Endothelial cell of umbilical vein (primary cell): ENCODE results near the gene ZNF92. TPM values are rescaled to one million over a fixed set of nuclear protein-coding genes. Genes with fewer than 3 reads are reported as not detected.
A peak's percentile ranks its signal among the peaks of the same experiment; 100 is the strongest.

Experiments used
- BruUV-seq: library from RNA; stranded (reverse); fragments of 400-500 nt; replicated peaks from 2 replicates; lab custom pipeline; 2021; lab: Mats Ljungman, UMichigan
- CTCF ChIA-PET: fragments of 300-600, 350-600 bp; sonication (Branson Sonifier 250); formaldehyde crosslinking; loops from one replicate; lab custom pipeline; 2021; ENCODE audit warnings: antibody characterized with exemption, inconsistent platforms; lab: Charles Lee
- POLR2A ChIA-PET: fragments of 300-600, 350-600 bp; sonication (Branson Sonifier 250); formaldehyde crosslinking; loops from one replicate; lab custom pipeline; 2021; ENCODE audit warnings: antibody characterized with exemption, inconsistent platforms; lab: Charles Lee
- DNase-seq: peaks from one replicate; pipeline ENCODE4 v3.0.0-alpha.2; 2011; ENCODE audit warnings: low read depth, low spot score
- FAIRE-seq: peaks from 2 replicates; lab custom pipeline; 2011; peaks lifted over from hg19 to GRCh38; lab: Jason Lieb, UNC
- H2AFZ ChIP-seq: 2 replicates; pipeline ENCODE4 v1.6.0; 2012; ENCODE audit warnings: low read depth, low read length, control low read depth, inconsistent platforms
- H3K27ac ChIP-seq: 2 replicates; pipeline ENCODE4 v1.5.1; 2011; ENCODE audit warnings: low read depth, mild to moderate bottlenecking, control low read depth, low read length, moderate library complexity; ENCODE audit not compliant: insufficient read depth
- H3K27me3 ChIP-seq, 2 experiments: 2 replicates each; pipeline versions ENCODE4 v1.6.0 to v1.6.1; 2011; ENCODE audit warnings: low read length in 2 of 2, mixed read lengths in 1 of 2; ENCODE audit not compliant: control insufficient read depth in 2 of 2, insufficient read depth in 2 of 2
- H3K36me3 ChIP-seq, 2 experiments: 2 replicates in 1 of 2; 3 replicates in 1 of 2; pipeline ENCODE4 v1.5.1; 2011; ENCODE audit warnings: low read length in 2 of 2, mild to moderate bottlenecking in 1 of 2, moderate library complexity in 1 of 2; ENCODE audit not compliant: control insufficient read depth in 2 of 2, insufficient read depth in 2 of 2; ENCODE audit errors: extremely low read depth in 1 of 2
- H3K4me1 ChIP-seq: 3 replicates; pipeline ENCODE4 v1.5.1; 2011; ENCODE audit warnings: mild to moderate bottlenecking, low read length; ENCODE audit not compliant: control insufficient read depth, insufficient read depth; ENCODE audit errors: extremely low read depth
- H3K4me2 ChIP-seq: 2 replicates; pipeline ENCODE4 v1.6.1; 2011; ENCODE audit warnings: low read length, control low read depth, mixed read lengths; ENCODE audit not compliant: insufficient read depth
- H3K4me3 ChIP-seq, 3 experiments: fragments of 200-600 bp in 1 of 3; sonication (generic), shearing (Covaris generic) in 1 of 3; replicated peaks in 1 of 3; 2 replicates each; pipeline ENCODE4 v1.5.1; 2011 to 2016; ENCODE audit warnings: control low read depth in 3 of 3, low read length in 3 of 3, mild to moderate bottlenecking in 2 of 3, inconsistent platforms in 1 of 3, low read depth in 1 of 3, moderate library complexity in 1 of 3; ENCODE audit not compliant: insufficient read depth in 1 of 3
- H3K79me2 ChIP-seq: 2 replicates; pipeline ENCODE4 v1.6.0; 2012; ENCODE audit warnings: low read length, inconsistent platforms; ENCODE audit not compliant: control insufficient read depth, insufficient read depth
- H3K9ac ChIP-seq: replicated peaks from 2 replicates; pipeline ENCODE3; 2011; ENCODE audit warnings: low read length, control low read depth; ENCODE audit not compliant: insufficient read depth; ENCODE audit errors: extremely low read depth
- H3K9me1 ChIP-seq: replicated peaks from 3 replicates; pipeline ENCODE4 v1.6.0; 2011; ENCODE audit warnings: mild to moderate bottlenecking, low read length; ENCODE audit not compliant: control insufficient read depth, insufficient read depth; ENCODE audit errors: extremely low read depth
- H3K9me3 ChIP-seq: replicated peaks from 2 replicates; pipeline ENCODE4 v1.5.1; 2012; ENCODE audit warnings: low read length, inconsistent platforms; ENCODE audit not compliant: control insufficient read depth, insufficient read depth
- H4K20me1 ChIP-seq: replicated peaks from 2 replicates; pipeline ENCODE3; 2011; ENCODE audit warnings: mild to moderate bottlenecking, low read length; ENCODE audit not compliant: control insufficient read depth, insufficient read depth; ENCODE audit errors: extremely low read depth
- EZH2 ChIP-seq: IDR thresholded peaks from 2 replicates; pipeline ENCODE4 v1.6.1; 2012; ENCODE audit warnings: borderline replicate concordance, low read depth, mild to moderate bottlenecking, moderate library complexity, low read length, inconsistent platforms; ENCODE audit not compliant: severe bottlenecking
- FOS ChIP-seq: IDR thresholded peaks from 2 replicates; pipeline ENCODE4 v1.6.1; 2011; ENCODE audit warnings: mild to moderate bottlenecking, low read length, moderate library complexity, borderline replicate concordance; ENCODE audit not compliant: insufficient read depth
- GATA2 ChIP-seq: IDR thresholded peaks from 2 replicates; pipeline ENCODE4 v1.7.0; 2011; ENCODE audit warnings: low read depth, mild to moderate bottlenecking, moderate library complexity, mixed read lengths, low read length; ENCODE audit not compliant: insufficient read length, insufficient read depth
- JUN ChIP-seq: IDR thresholded peaks from 2 replicates; pipeline ENCODE4 v1.6.1; 2011; ENCODE audit warnings: borderline replicate concordance, low read depth; ENCODE audit not compliant: insufficient read length, insufficient read depth
- MAX ChIP-seq: IDR thresholded peaks from 2 replicates; pipeline ENCODE4 v1.6.1; 2011; ENCODE audit not compliant: insufficient read depth, insufficient read length
- MYC ChIP-seq: IDR thresholded peaks from one replicate; pipeline ENCODE4 v1.6.1; 2011; ENCODE audit warnings: mild to moderate bottlenecking, low read depth, low read length
- POLR2A ChIP-seq: IDR thresholded peaks from 2 replicates; pipeline ENCODE4 v1.6.1; 2012; ENCODE audit warnings: low read depth, mild to moderate bottlenecking, control low read depth, low read length
- POLR2AphosphoS5 ChIP-seq: IDR thresholded peaks from 2 replicates; pipeline ENCODE4 v1.6.1; 2012; ENCODE audit warnings: low read depth, mild to moderate bottlenecking, control low read depth, low read length, moderate library complexity; ENCODE audit not compliant: insufficient read depth
- dilution Hi-C: fragments of 300-500 bp; cut with MboI; formaldehyde crosslinking; loops from one replicate; pipeline ENCODE4 v1.15.0; 2019; ENCODE audit warnings: low sequenced_read_pairs; ENCODE audit not compliant: extremely low pct_ligation_motif_present
- intact Hi-C: fragments of 100-400 bp; cut with micrococcal nuclease; formaldehyde crosslinking; loops from one replicate; pipeline ENCODE4 v1.10.0; 2022
- polyA plus RNA-seq, 4 experiments: library from polyadenylated mRNA; depleted of rRNA in 3 of 4; stranded (reverse) in 3 of 4; unstranded in 1 of 4; fragments of >200 nt; gene quantifications; 2 replicates each; pipeline versions ENCODE4 v1.2.1 to v1.2.3, GENCODE V29; 2011 to 2012; ENCODE audit warnings: missing spikeins in 1 of 4
- total RNA-seq: library from RNA; stranded (reverse); gene quantifications from 2 replicates; pipeline ENCODE4 v1.2.3, GENCODE V29; 2021
- TF ChIP-seq, protein P1 (sequence below), 2 donors: IDR thresholded peaks; 1 replicate in 1 of 2; 2 replicates in 1 of 2; pipeline ENCODE4 v1.5.1; 2011; ENCODE audit warnings: low read length in 2 of 2, mild to moderate bottlenecking in 2 of 2, moderate library complexity in 2 of 2, control low read depth in 1 of 2, inconsistent platforms in 1 of 2, low read depth in 1 of 2; ENCODE audit not compliant: insufficient read depth in 1 of 2; ENCODE audit errors: extremely low read depth in 1 of 2

Gene ZNF92
- total and polyA plus RNA-seq, 2 donors (not counting 3 experiments of a cell fraction or from before 2014, with no cell fraction given): 0.90 to 8.9 TPM

DNA sequence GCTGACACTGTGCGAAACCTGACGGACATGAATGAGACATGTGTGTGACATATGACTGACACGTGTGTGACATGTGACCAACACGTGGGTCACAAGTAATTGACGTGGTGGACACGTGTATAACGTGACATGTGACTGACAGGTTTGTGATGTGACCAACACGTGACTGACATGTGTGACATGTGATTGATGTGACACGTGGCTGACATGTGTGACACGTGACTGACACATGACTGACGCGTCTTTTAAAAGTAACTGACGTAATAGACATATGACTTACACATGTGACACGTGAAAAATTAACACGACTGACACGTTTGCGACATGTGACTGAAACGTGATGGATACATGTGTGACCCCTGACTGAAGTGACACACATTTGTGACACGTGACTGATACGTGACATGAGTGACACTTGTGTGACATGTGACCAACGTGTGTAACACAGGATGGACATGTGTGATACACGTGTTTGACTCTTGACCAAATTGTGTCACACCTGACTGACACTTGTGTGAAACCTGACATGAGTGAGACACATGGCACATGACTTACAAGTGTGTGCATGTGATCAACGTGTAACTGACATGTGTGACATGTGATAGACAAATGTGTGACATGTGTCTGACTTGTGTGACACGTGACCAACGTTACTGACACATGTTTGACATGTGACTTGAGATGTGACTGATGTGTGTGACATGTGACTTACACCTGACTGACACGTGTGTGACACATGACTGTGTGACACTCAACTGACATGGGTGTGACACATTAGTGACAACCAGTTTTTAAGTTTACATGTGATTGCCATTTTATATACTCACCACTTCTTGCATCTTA is 56.9 kb downstream of the ZNF92 start:
- ChIA-PET CTCF (no interaction called here), POLR2A (no interaction called here)
- Histone ChIP-seq H3K9ac (no peak overlapping the region), H3K9me1 (no peaks in the 10 kb centered on the region), H3K4me2 (no peak overlapping the region), H3K27me3 (no peaks in the 10 kb centered on the region), H3K9me3 (no peaks in the 10 kb centered on the region), H3K27ac (no peak overlapping the region), H2AFZ (no peak overlapping the region), H3K36me3 (no peaks in the 10 kb centered on the region), H3K4me3 (no peak overlapping the region), H3K79me2 (no peaks in the 10 kb centered on the region), H3K4me1 (no peaks in the 10 kb centered on the region), H4K20me1 (no peaks in the 10 kb centered on the region)
- no peak for FAIRE-seq
- TF ChIP-seq MAX: peak; percentile 75
- TF ChIP-seq GATA2: no peak
- no peak for DNase-seq
- BruUV-seq: no TSS peak
- intact Hi-C loops: no loop called here
- dilution Hi-C loops: no loop called here

- Histone ChIP-seq H3K79me2 (no peaks in the 10 kb centered on the region), H3K9me3 (no peaks in the 10 kb centered on the region), H3K27ac (no peak overlapping the region), H4K20me1 (no peaks in the 10 kb centered on the region), H3K9me1 (no peaks in the 10 kb centered on the region), H3K9ac (no peak overlapping the region), H3K4me2 (no peak overlapping the region), H3K4me3 (no peak overlapping the region), H2AFZ (no peak overlapping the region), H3K36me3 (no peaks in the 10 kb centered on the region), H3K4me1 (peaks cover 6% of the 10 kb centered on the region), H3K27me3 (no peaks in the 10 kb centered on the region)
- ChIA-PET POLR2A (no interaction called here), CTCF (no interaction called here)
- dilution Hi-C loops (no loop called here), intact Hi-C loops (no loop called here)
- no peak for FAIRE-seq
- no peak for TF ChIP-seq GATA2
- no peak for TF ChIP-seq FOS
- TF ChIP-seq, protein P1, sequence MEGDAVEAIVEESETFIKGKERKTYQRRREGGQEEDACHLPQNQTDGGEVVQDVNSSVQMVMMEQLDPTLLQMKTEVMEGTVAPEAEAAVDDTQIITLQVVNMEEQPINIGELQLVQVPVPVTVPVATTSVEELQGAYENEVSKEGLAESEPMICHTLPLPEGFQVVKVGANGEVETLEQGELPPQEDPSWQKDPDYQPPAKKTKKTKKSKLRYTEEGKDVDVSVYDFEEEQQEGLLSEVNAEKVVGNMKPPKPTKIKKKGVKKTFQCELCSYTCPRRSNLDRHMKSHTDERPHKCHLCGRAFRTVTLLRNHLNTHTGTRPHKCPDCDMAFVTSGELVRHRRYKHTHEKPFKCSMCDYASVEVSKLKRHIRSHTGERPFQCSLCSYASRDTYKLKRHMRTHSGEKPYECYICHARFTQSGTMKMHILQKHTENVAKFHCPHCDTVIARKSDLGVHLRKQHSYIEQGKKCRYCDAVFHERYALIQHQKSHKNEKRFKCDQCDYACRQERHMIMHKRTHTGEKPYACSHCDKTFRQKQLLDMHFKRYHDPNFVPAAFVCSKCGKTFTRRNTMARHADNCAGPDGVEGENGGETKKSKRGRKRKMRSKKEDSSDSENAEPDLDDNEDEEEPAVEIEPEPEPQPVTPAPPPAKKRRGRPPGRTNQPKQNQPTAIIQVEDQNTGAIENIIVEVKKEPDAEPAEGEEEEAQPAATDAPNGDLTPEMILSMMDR (IDR thresholded peaks at IDR 0.05; ENCODE audit: extremely low read depth in 1 of 2, insufficient read depth in 1 of 2, low read depth in 1 of 2, low read length in 2 of 2): no peak
- no peak for TF ChIP-seq EZH2
- TF ChIP-seq POLR2AphosphoS5: no peak
- no peak for TF ChIP-seq MYC
- TF ChIP-seq POLR2A: no peak
- TF ChIP-seq JUN: no peak
- TF ChIP-seq MAX: no peak
- no peak for DNase-seq
- no TSS peak for BruUV-seq
Measured at GRCh38 chr7:65434307-65434706, 60.7 kb downstream of the ZNF92 start.
